GM20431 (cell line): ENCODE data around the gene MALAT1.

Experiments used
- in situ Hi-C: fragments of 300-500 bp; cut with MseI, MboI; formaldehyde crosslinking; loops from one replicate; pipeline ENCODE4 v1.15.0; 2020; ENCODE audit warnings: low sequenced_read_pairs; ENCODE audit not compliant: unreplicated experiment

The MALAT1 gene

GRCh38 chr11:65497141-65498041 is 1.5 kb upstream of the MALAT1 start:
- in situ Hi-C loops: no loop called here

GRCh38 chr11:65498042-65498726 is 661 bp upstream of the MALAT1 start:
- in situ Hi-C loops: no loop called here

- in situ Hi-C loops: no loop called here
These were observed 193 bp upstream of the MALAT1 start for GRCh38 chr11:65498727-65498976.

GRCh38 chr11:65499713-65500386 is 1.0 kb downstream of the MALAT1 start:
- in situ Hi-C loops: no loop called here

- in situ Hi-C loops: no loop called here
These were observed 1.7 kb downstream of the MALAT1 start for GRCh38 chr11:65500387-65501185.

GRCh38 chr11:65501186-65501471 is 2.3 kb downstream of the MALAT1 start:
- in situ Hi-C loops: no loop called here

- in situ Hi-C loops: no loop called here
These were observed 2.8 kb downstream of the MALAT1 start for GRCh38 chr11:65501472-65502273.

GRCh38 chr11:65502274-65502554 is 3.4 kb downstream of the MALAT1 start:
- in situ Hi-C loops: no loop called here

GRCh38 chr11:65502555-65503367 is 3.9 kb downstream of the MALAT1 start:
- in situ Hi-C loops: no loop called here

- in situ Hi-C loops: no loop called here
These were observed 4.6 kb downstream of the MALAT1 start for GRCh38 chr11:65503368-65503948.

GRCh38 chr11:65503949-65504673 is 5.3 kb downstream of the MALAT1 start:
- in situ Hi-C loops: no loop called here

GRCh38 chr11:65504674-65505465 is 6.0 kb downstream of the MALAT1 start:
- in situ Hi-C loops: no loop called here

GRCh38 chr11:65505466-65506289 is 6.8 kb downstream of the MALAT1 start:
- in situ Hi-C loops: no loop called here

GRCh38 chr11:65506290-65506771 is 7.5 kb downstream of the MALAT1 start:
- in situ Hi-C loops: no loop called here

GRCh38 chr11:65506772-65507505 is 8.1 kb downstream of the MALAT1 start:
- in situ Hi-C loops: no loop called here

- in situ Hi-C loops: loop anchor here (5.0 kb wide), 1 partner anchor 135 kb away; no protein-coding TSS in a partner anchor
These were observed 13.5 kb downstream of the MALAT1 start for GRCh38 chr11:65512311-65512710.
